Activated naive CD8-positive, alpha-beta T cell treated with anti-CD3 and anti-CD28 coated beads, Interleukin-2, amount 10 ng/mL, durations not matched to agents 7 days and 5 days (primary cell): ENCODE measurements around the gene WDR20. TPM values are rescaled to one million over a fixed set of nuclear protein-coding genes. Genes with fewer than 3 reads are reported as not detected.
"Not testable (repeated sequence)": the region's sequence is repeated elsewhere in the genome, so short reads cannot be mapped to it uniquely, and the experiment has no call there.

Source experiments
- ATAC-seq: fragments of 150-1000 bp; cut with Tn5 transposase; one replicate; pipeline ENCODE4 v1.10.0; 2021; ENCODE audit warnings: low read depth, moderate library complexity
- POLR2A ChIA-PET: fragments of 350-600 bp; sonication (Branson Sonifier 250); formaldehyde crosslinking; loops from one replicate; lab custom pipeline; 2021; ENCODE audit warnings: antibody characterized with exemption; lab: Charles Lee
- DNase-seq: peaks from one replicate; pipeline ENCODE4 v3.0.0; 2021
- H3K27ac Mint-ChIP-seq: one replicate; pipeline ENCODE4 v1.8.0; 2022; ENCODE audit warnings: mild to moderate bottlenecking, mixed read lengths
- H3K27me3 Mint-ChIP-seq: one replicate; pipeline ENCODE4 v1.8.0; 2022; ENCODE audit warnings: mild to moderate bottlenecking, moderate library complexity, mixed read lengths
- H3K36me3 Mint-ChIP-seq: one replicate; pipeline ENCODE4 v1.8.0; 2021; ENCODE audit warnings: mild to moderate bottlenecking, mixed read lengths
- H3K4me1 Mint-ChIP-seq: one replicate; pipeline ENCODE4 v1.8.0; 2021; ENCODE audit warnings: mixed read lengths
- H3K4me3 Mint-ChIP-seq: one replicate; pipeline ENCODE4 v1.8.0; 2022; ENCODE audit warnings: mild to moderate bottlenecking, moderate library complexity, mixed read lengths
- H3K9me3 Mint-ChIP-seq: one replicate; pipeline ENCODE4 v1.8.0; 2021; ENCODE audit warnings: mixed read lengths
- total RNA-seq, 2 experiments: library from RNA; stranded (reverse); gene quantifications; one replicate each; pipeline ENCODE4 v1.2.3, GENCODE V29; 2021

Gene WDR20
- total RNA-seq, 2 experiments from 2014 or later: 38.6 to 38.8 TPM

DNA sequence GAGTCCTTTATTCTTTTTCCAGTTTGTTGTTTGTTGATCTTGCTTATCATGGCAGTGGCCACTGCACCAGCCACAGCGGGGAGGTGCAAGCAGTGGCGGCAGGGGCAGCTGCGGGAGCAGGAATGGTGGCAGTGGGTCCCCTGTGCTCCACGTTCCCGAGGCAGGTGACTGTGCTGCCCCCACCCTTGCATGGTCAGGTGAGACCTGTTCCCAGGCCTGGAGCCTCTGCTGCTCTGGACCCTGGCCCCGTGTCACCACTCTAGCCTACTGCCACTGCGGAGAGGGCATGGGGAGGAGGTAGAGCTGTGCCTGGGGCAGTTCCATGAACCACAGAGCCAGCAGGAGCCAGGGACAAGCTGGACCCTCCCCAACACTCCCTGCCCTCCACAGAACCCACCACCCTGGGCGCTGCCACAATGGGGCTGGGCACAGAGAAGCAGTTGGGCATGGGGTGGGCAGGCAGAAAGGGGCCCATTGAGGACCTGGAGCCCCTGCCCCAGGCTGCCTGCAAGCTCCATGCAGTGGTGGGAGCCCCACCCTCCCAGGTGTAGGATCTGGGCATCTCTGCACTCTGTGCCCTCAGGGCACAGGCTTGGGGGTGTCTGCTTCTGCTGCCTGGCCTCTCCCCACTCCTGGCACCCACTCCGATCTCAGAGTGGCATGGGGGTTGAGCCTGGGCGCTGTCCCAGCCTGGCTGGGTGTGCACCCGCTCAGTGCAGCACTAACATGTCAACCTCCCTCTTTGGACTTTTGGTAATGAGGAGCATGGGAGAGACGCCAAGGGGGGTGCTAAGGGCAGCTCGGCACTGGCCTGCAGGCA is 23.1 kb upstream of the WDR20 start:
- no peaks in the 10 kb centered on the region for H3K4me1 Mint-ChIP-seq
- POLR2A ChIA-PET: no interaction called here
- DNase-seq: no peak
- H3K36me3 Mint-ChIP-seq: peaks cover 5% of the 10 kb centered on the region
- no peak overlapping the region for H3K27ac Mint-ChIP-seq
- peaks cover 6% of the 10 kb centered on the region for H3K9me3 Mint-ChIP-seq
- no peak for ATAC-seq
- no peak overlapping the region for H3K4me3 Mint-ChIP-seq
- H3K27me3 Mint-ChIP-seq: no peaks in the 10 kb centered on the region

DNA sequence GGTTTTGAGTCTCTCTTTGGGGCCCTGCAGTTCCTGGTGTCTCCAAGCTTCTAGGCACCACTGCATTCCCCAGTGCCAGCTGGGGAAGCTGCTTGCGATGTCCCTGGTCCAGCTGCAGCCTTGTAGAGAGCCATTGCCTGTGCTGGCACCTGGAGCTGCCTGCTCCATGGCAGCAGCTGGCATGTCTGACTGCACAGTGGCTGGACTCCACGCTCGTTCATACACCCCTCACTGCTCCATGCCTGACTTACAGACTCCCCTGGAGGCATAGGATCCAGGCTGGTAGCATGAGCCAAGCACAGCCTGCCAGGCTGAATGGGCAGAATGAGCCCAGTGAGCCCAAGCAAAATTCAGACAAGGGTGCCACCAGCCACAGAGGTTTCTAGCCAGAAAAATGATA is 21.8 kb upstream of the WDR20 start:
- DNase-seq (no peak), ATAC-seq (no peak)
- H3K9me3 Mint-ChIP-seq: peaks cover 2% of the 10 kb centered on the region
- POLR2A ChIA-PET: no interaction called here
- H3K4me1 Mint-ChIP-seq: no peaks in the 10 kb centered on the region
- peaks cover 2% of the 10 kb centered on the region for H3K27me3 Mint-ChIP-seq
- H3K27ac Mint-ChIP-seq: no peak overlapping the region
- no peak overlapping the region for H3K4me3 Mint-ChIP-seq
- H3K36me3 Mint-ChIP-seq: peaks cover 5% of the 10 kb centered on the region

- Mint-ChIP-seq H3K9me3 (peaks cover 2% of the 10 kb centered on the region), H3K4me1 (no peaks in the 10 kb centered on the region), H3K4me3 (no peak overlapping the region), H3K27me3 (peaks cover 2% of the 10 kb centered on the region), H3K27ac (no peak overlapping the region), H3K36me3 (peaks cover 5% of the 10 kb centered on the region)
- DNase-seq (no peak), ATAC-seq (no peak)
- POLR2A ChIA-PET: interaction anchor here (0.7 kb wide), 1 partner anchor 1759 kb away, joined by 3 read pairs; no protein-coding TSS in a partner anchor
Observed at GRCh38 chr14:102120888-102121287, 18.8 kb upstream of the WDR20 start.

GRCh38 chr14:102121567-102121966 is 18.1 kb upstream of the WDR20 start:
- POLR2A ChIA-PET: no interaction called here
- Mint-ChIP-seq H3K9me3 (peaks cover 2% of the 10 kb centered on the region), H3K4me3 (no peak overlapping the region), H3K36me3 (peaks cover 5% of the 10 kb centered on the region), H3K27ac (no peak overlapping the region), H3K4me1 (no peaks in the 10 kb centered on the region), H3K27me3 (peaks cover 2% of the 10 kb centered on the region)
- DNase-seq: no peak
- no peak for ATAC-seq

GRCh38 chr14:102124419-102124818 is 15.3 kb upstream of the WDR20 start:
- POLR2A ChIA-PET: no interaction called here
- Mint-ChIP-seq H3K36me3 (no peaks in the 10 kb centered on the region), H3K9me3 (no peaks in the 10 kb centered on the region), H3K4me1 (no peaks in the 10 kb centered on the region), H3K4me3 (no peak overlapping the region), H3K27me3 (peaks cover 2% of the 10 kb centered on the region), H3K27ac (no peak overlapping the region)
- ATAC-seq (no peak), DNase-seq (no peak)

DNA sequence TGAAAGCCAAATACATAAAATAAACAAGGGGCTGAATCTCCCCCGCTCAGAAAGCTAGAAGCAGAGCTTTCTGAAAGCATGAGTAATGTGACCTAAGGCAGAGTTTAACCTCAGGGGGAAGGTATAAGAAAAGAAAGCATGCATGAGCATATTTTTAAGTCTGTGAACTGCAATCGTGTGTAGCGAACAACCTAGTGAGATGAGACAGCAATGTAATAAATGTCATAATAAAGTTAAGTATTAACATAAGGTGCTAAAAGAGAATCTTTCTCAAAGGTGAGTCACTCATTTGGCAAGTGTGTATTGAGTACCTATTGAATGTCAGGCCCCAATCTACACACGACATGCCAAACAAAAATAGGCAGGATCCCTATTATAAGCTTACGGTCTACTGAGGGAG is 14.2 kb upstream of the WDR20 start:
- Mint-ChIP-seq H3K27ac (no peak overlapping the region), H3K36me3 (peaks cover 3% of the 10 kb centered on the region), H3K4me3 (no peak overlapping the region), H3K27me3 (peaks cover 2% of the 10 kb centered on the region), H3K9me3 (no peaks in the 10 kb centered on the region), H3K4me1 (no peaks in the 10 kb centered on the region)
- ATAC-seq: no peak
- POLR2A ChIA-PET: no interaction called here
- DNase-seq: no peak

GRCh38 chr14:102126807-102127455 is 12.8 kb upstream of the WDR20 start:
- Mint-ChIP-seq H3K36me3 (peaks cover 4% of the 10 kb centered on the region), H3K9me3 (no peaks in the 10 kb centered on the region), H3K27me3 (peaks cover 2% of the 10 kb centered on the region), H3K27ac (no peak overlapping the region), H3K4me3 (no peak overlapping the region), H3K4me1 (no peaks in the 10 kb centered on the region)
- POLR2A ChIA-PET: no interaction called here
- no peak for DNase-seq
- ATAC-seq: no peak

- Mint-ChIP-seq H3K36me3 (peaks cover 4% of the 10 kb centered on the region), H3K4me3 (no peak overlapping the region), H3K27me3 (no peaks in the 10 kb centered on the region), H3K4me1 (no peaks in the 10 kb centered on the region), H3K9me3 (no peaks in the 10 kb centered on the region), H3K27ac (no peak overlapping the region)
- ATAC-seq: no peak
- POLR2A ChIA-PET: interaction anchor here (0.7 kb wide), 1 partner anchor 30 kb away, joined by 3 read pairs; no protein-coding TSS in a partner anchor
- DNase-seq: no peak
Observed at GRCh38 chr14:102131741-102132140, 8.0 kb upstream of the WDR20 start.

GRCh38 chr14:102134021-102134420 is 5.7 kb upstream of the WDR20 start:
- not testable (repeated sequence) for H3K27ac Mint-ChIP-seq, H3K4me3 Mint-ChIP-seq, ATAC-seq, H3K36me3 Mint-ChIP-seq, DNase-seq, H3K27me3 Mint-ChIP-seq, H3K9me3 Mint-ChIP-seq
- peaks cover 12% of the 10 kb centered on the region for H3K4me1 Mint-ChIP-seq
- POLR2A ChIA-PET: interaction anchor here (0.6 kb wide), 1 partner anchor 61 kb away, joined by 5 read pairs; no protein-coding TSS in a partner anchor

- H3K27ac Mint-ChIP-seq, H3K27me3 Mint-ChIP-seq, H3K9me3 Mint-ChIP-seq, ATAC-seq, DNase-seq, H3K36me3 Mint-ChIP-seq, H3K4me3 Mint-ChIP-seq: not testable (repeated sequence)
- peaks cover 12% of the 10 kb centered on the region for H3K4me1 Mint-ChIP-seq
- POLR2A ChIA-PET: interaction anchor here (0.6 kb wide), 1 partner anchor 62 kb away, joined by 5 read pairs; no protein-coding TSS in a partner anchor
Observed at GRCh38 chr14:102134719-102135118, 5.0 kb upstream of the WDR20 start.

DNA sequence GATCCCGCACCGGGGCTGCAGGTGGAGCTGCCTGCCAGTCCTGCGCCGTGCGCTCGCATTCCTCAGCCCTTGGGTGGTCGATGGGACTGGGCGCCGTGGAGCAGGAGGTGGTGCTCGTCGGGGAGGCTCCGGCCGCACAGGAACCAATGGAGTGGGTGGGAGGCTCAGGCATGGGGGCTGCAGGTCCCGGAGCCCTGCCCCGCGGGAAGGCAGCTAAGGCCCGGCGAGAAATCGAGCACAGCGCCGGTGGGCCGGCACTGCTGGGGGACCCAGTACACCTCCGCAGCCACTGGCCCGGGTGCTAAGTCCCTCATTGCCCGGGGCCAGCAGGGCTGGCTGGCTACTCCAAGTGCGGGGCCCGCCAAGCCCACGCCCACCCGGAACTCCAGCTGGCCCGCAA is 4.2 kb upstream of the WDR20 start:
- peaks cover 12% of the 10 kb centered on the region for H3K4me1 Mint-ChIP-seq
- not testable (repeated sequence) for DNase-seq, H3K27me3 Mint-ChIP-seq, ATAC-seq, H3K9me3 Mint-ChIP-seq, H3K4me3 Mint-ChIP-seq, H3K36me3 Mint-ChIP-seq, H3K27ac Mint-ChIP-seq
- POLR2A ChIA-PET: interaction anchor here (0.5 kb wide), 1 partner anchor 1977 kb away, joined by 3 read pairs; no protein-coding TSS in a partner anchor

- DNase-seq (no peak), ATAC-seq (no peak)
- Mint-ChIP-seq H3K4me1 (peaks cover 27% of the 10 kb centered on the region), H3K4me3 (peak overlapping the region; percentile 96), H3K36me3 (no peaks in the 10 kb centered on the region), H3K9me3 (no peaks in the 10 kb centered on the region), H3K27ac (peak overlapping the region; percentile 95), H3K27me3 (no peaks in the 10 kb centered on the region)
- POLR2A ChIA-PET: no interaction called here
Observed at GRCh38 chr14:102138535-102138934, 1.2 kb upstream of the WDR20 start.

DNA sequence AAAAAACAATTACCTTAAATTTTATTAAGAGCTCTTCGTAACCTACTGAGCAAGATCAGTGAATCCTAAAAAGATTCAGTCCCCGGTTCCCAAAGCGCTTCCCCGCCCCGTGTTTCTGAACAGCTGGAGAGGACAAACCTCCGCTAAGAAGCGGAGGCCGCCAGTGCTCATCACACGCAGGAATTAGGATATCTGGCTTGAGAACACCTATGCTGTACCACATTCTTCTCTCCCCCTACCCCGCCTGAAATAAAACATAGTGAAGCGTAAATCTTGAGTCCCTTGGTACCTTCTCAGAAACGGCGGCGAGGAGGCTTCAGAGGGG is 774 bp upstream of the WDR20 start:
- Mint-ChIP-seq H3K27ac (peak overlapping the region; percentile 95), H3K9me3 (no peaks in the 10 kb centered on the region), H3K4me3 (peak overlapping the region; percentile 96), H3K36me3 (no peaks in the 10 kb centered on the region), H3K4me1 (peaks cover 27% of the 10 kb centered on the region), H3K27me3 (no peaks in the 10 kb centered on the region)
- DNase-seq (no peak), ATAC-seq (no peak)
- POLR2A ChIA-PET: interaction anchor here (1.5 to 1.9 kb wide), 2 partner anchors 51 to 166 kb away, joined by 4 to 5 read pairs; partner anchors contain the start of gene MOK
